ENCODE measurements around the gene TBXAS1. TPM values are rescaled to one million over a fixed set of nuclear protein-coding genes. Genes with fewer than 3 reads are reported as not detected.
A peak's percentile ranks its signal among the peaks of the same experiment; 100 is the strongest.

The TBXAS1 gene
- polyA plus RNA-seq, 6 donors from 2014 or later, result 0.57 to 4.2 (median 2.5) TPM

- DNase-seq (no peak), ATAC-seq (ENCODE audit: low read depth in 2 of 2) (no peak)
- no peak overlapping the region for H3K4me3 Mint-ChIP-seq
- H3K27ac Mint-ChIP-seq, result peak overlapping the region in 2 of 6 donors; percentile 29 to 36
- H3K4me1 Mint-ChIP-seq, result peaks cover 48 to 77% (median 49%) of the 10 kb centered on the region in 3 donors
- no peaks in the 10 kb centered on the region for H3K27me3 Mint-ChIP-seq
- H3K9me3 Mint-ChIP-seq, result no peaks in the 10 kb centered on the region
- H3K36me3 Mint-ChIP-seq, result peaks cover 4 to 13% of the 10 kb centered on the region in 2 donors
These were observed 222.8 kb downstream of the TBXAS1 start for GRCh38 chr7:140051820-140052219.

- Mint-ChIP-seq H3K27ac (peak overlapping the region; percentile 61 to 98 (median 84)), H3K4me1 (peaks cover 47 to 85% (median 58%) of the 10 kb centered on the region in 3 donors), H3K36me3 (peaks cover 0 to 22% of the 10 kb centered on the region in 2 donors), H3K9me3 (no peaks in the 10 kb centered on the region), H3K4me3 (peak overlapping the region; percentile 17 to 68 (median 52)), H3K27me3 (no peaks in the 10 kb centered on the region)
- peak; percentile 45 for DNase-seq
- ATAC-seq (ENCODE audit: low read depth in 2 of 2), result peak; percentile 94 to 95
These were observed 224.9 kb downstream of the TBXAS1 start for GRCh38 chr7:140053812-140054539.

- Mint-ChIP-seq H3K27me3 (no peaks in the 10 kb centered on the region), H3K27ac (peak overlapping the region; percentile 65 to 98 (median 85)), H3K4me3 (peak overlapping the region in 4 of 8 donors; percentile 15 to 62 (median 35)), H3K36me3 (peaks cover 0 to 20% of the 10 kb centered on the region in 2 donors), H3K4me1 (peaks cover 53 to 85% (median 61%) of the 10 kb centered on the region in 3 donors), H3K9me3 (no peaks in the 10 kb centered on the region)
- ATAC-seq (ENCODE audit: low read depth in 2 of 2), result no peak
- no peak for DNase-seq
These were observed 225.7 kb downstream of the TBXAS1 start for GRCh38 chr7:140054751-140055150.

GRCh38 chr7:140055833-140056232 lies 226.8 kb downstream of the TBXAS1 start:
- peaks cover 58 to 85% (median 70%) of the 10 kb centered on the region in 3 donors for H3K4me1 Mint-ChIP-seq
- no peak overlapping the region for H3K4me3 Mint-ChIP-seq
- no peaks in the 10 kb centered on the region for H3K9me3 Mint-ChIP-seq
- peak overlapping the region in 5 of 6 donors; percentile 9 to 89 (median 76) for H3K27ac Mint-ChIP-seq
- no peak for DNase-seq
- peaks cover 0 to 14% of the 10 kb centered on the region in 2 donors for H3K36me3 Mint-ChIP-seq
- no peak for ATAC-seq (ENCODE audit: low read depth in 2 of 2)
- no peaks in the 10 kb centered on the region for H3K27me3 Mint-ChIP-seq

- no peaks in the 10 kb centered on the region for H3K27me3 Mint-ChIP-seq
- H3K27ac Mint-ChIP-seq, result peak overlapping the region; percentile 47 to 89 (median 68)
- H3K9me3 Mint-ChIP-seq, result no peaks in the 10 kb centered on the region
- H3K4me1 Mint-ChIP-seq, result peaks cover 65 to 89% (median 78%) of the 10 kb centered on the region in 3 donors
- DNase-seq, result no peak
- H3K4me3 Mint-ChIP-seq, result no peak overlapping the region
- H3K36me3 Mint-ChIP-seq, result peaks cover 0 to 14% of the 10 kb centered on the region in 2 donors
- ATAC-seq (ENCODE audit: low read depth in 2 of 2), result no peak
These were observed 227.5 kb downstream of the TBXAS1 start for GRCh38 chr7:140056431-140057142.

- no peak for DNase-seq
- H3K4me3 Mint-ChIP-seq, result no peak overlapping the region
- peaks cover 60 to 89% (median 79%) of the 10 kb centered on the region in 3 donors for H3K4me1 Mint-ChIP-seq
- no peaks in the 10 kb centered on the region for H3K27me3 Mint-ChIP-seq
- H3K9me3 Mint-ChIP-seq, result no peaks in the 10 kb centered on the region
- peaks cover 0 to 14% of the 10 kb centered on the region in 2 donors for H3K36me3 Mint-ChIP-seq
- no peak for ATAC-seq (ENCODE audit: low read depth in 2 of 2)
- peak overlapping the region in 2 of 6 donors; percentile 59 to 67 for H3K27ac Mint-ChIP-seq
These were observed 228.1 kb downstream of the TBXAS1 start for GRCh38 chr7:140057143-140057535.

GRCh38 chr7:140058517-140058916 lies 229.5 kb downstream of the TBXAS1 start:
- H3K27ac Mint-ChIP-seq, result peak overlapping the region in 4 of 6 donors; percentile 29 to 76 (median 67)
- peak overlapping the region in 1 of 8 donors; percentile 99 for H3K4me3 Mint-ChIP-seq
- H3K27me3 Mint-ChIP-seq, result no peaks in the 10 kb centered on the region
- no peak for ATAC-seq (ENCODE audit: low read depth in 2 of 2)
- no peak for DNase-seq
- peaks cover 56 to 81% (median 78%) of the 10 kb centered on the region in 3 donors for H3K4me1 Mint-ChIP-seq
- H3K36me3 Mint-ChIP-seq, result peaks cover 0 to 14% of the 10 kb centered on the region in 2 donors
- H3K9me3 Mint-ChIP-seq, result no peaks in the 10 kb centered on the region

- Mint-ChIP-seq H3K9me3 (no peaks in the 10 kb centered on the region), H3K4me1 (peaks cover 53 to 75% (median 73%) of the 10 kb centered on the region in 3 donors), H3K4me3 (peak overlapping the region in 7 of 8 donors; percentile 64 to 99 (median 98)), H3K27ac (peak overlapping the region in 4 of 6 donors; percentile 80 to 94 (median 86)), H3K36me3 (peaks cover 0 to 14% of the 10 kb centered on the region in 2 donors), H3K27me3 (no peaks in the 10 kb centered on the region)
- DNase-seq (no peak), ATAC-seq (ENCODE audit: low read depth in 2 of 2) (no peak)
These were observed 230.5 kb downstream of the TBXAS1 start for GRCh38 chr7:140059273-140060242.

- peak overlapping the region in 7 of 8 donors; percentile 42 to 99 (median 98) for H3K4me3 Mint-ChIP-seq
These were observed 231.2 kb downstream of the TBXAS1 start for GRCh38 chr7:140060243-140060630.

GRCh38 chr7:140060788-140061606 lies 231.9 kb downstream of the TBXAS1 start:
- Mint-ChIP-seq H3K4me1 (peaks cover 45 to 64% (median 63%) of the 10 kb centered on the region in 3 donors), H3K4me3 (peak overlapping the region; percentile 90 to 99 (median 97)), H3K9me3 (peaks cover 0 to 6% (median 4%) of the 10 kb centered on the region in 7 donors), H3K27ac (peak overlapping the region; percentile 94 to 100 (median 98)), H3K36me3 (peaks cover 0 to 17% of the 10 kb centered on the region in 2 donors), H3K27me3 (no peaks in the 10 kb centered on the region)
- DNase-seq (no peak), ATAC-seq (ENCODE audit: low read depth in 2 of 2) (no peak)

More at GRCh38 chr7:140060243-140060630, 231.2 kb downstream of the TBXAS1 start:
- H3K4me1 Mint-ChIP-seq, result peaks cover 48 to 69% (median 67%) of the 10 kb centered on the region in 3 donors
- no peaks in the 10 kb centered on the region for H3K9me3 Mint-ChIP-seq
- no peaks in the 10 kb centered on the region for H3K27me3 Mint-ChIP-seq
- H3K27ac Mint-ChIP-seq, result peak overlapping the region in 2 of 6 donors; percentile 89 to 94
- peaks cover 0 to 14% of the 10 kb centered on the region in 2 donors for H3K36me3 Mint-ChIP-seq
- ATAC-seq (ENCODE audit: low read depth in 2 of 2) (no peak), DNase-seq (no peak)

- DNase-seq (no peak), ATAC-seq (ENCODE audit: low read depth in 2 of 2) (no peak)
- Mint-ChIP-seq H3K9me3 (peaks cover 5 to 12% (median 10%) of the 10 kb centered on the region in 7 donors), H3K27me3 (no peaks in the 10 kb centered on the region), H3K4me1 (peaks cover 42 to 60% (median 58%) of the 10 kb centered on the region in 3 donors), H3K27ac (peak overlapping the region; percentile 94 to 100 (median 98)), H3K4me3 (peak overlapping the region; percentile 90 to 99 (median 97)), H3K36me3 (peaks cover 2 to 21% of the 10 kb centered on the region in 2 donors)
These were observed 232.5 kb downstream of the TBXAS1 start for GRCh38 chr7:140061607-140061930.

GRCh38 chr7:140062118-140062527 lies 233.1 kb downstream of the TBXAS1 start:
- peaks cover 7 to 21% of the 10 kb centered on the region in 2 donors for H3K36me3 Mint-ChIP-seq
- peak; percentile 63 for DNase-seq
- peak overlapping the region; percentile 94 to 100 (median 98) for H3K27ac Mint-ChIP-seq
- H3K4me1 Mint-ChIP-seq, result peaks cover 40 to 56% (median 53%) of the 10 kb centered on the region in 3 donors
- H3K27me3 Mint-ChIP-seq, result no peaks in the 10 kb centered on the region
- ATAC-seq (ENCODE audit: low read depth in 2 of 2), result peak; percentile 67 to 71
- peaks cover 9 to 18% (median 15%) of the 10 kb centered on the region in 7 donors for H3K9me3 Mint-ChIP-seq
- H3K4me3 Mint-ChIP-seq, result peak overlapping the region; percentile 90 to 99 (median 97)

Data from naive B cell (primary cell).